NOMO-1 treated with DMSO at 0.1 percent for 48 hours (cell line): ENCODE data around the gene NSG2.
"Not testable (repeated sequence)": the region's sequence is repeated elsewhere in the genome, so short reads cannot be mapped to it uniquely, and the experiment has no call there.

Experiments
- DNase-seq: peaks from one replicate; lab custom pipeline; 2025; ENCODE audit not compliant: unreplicated experiment; lab: John Stamatoyannopoulos, UW

NSG2 gene

DNA sequence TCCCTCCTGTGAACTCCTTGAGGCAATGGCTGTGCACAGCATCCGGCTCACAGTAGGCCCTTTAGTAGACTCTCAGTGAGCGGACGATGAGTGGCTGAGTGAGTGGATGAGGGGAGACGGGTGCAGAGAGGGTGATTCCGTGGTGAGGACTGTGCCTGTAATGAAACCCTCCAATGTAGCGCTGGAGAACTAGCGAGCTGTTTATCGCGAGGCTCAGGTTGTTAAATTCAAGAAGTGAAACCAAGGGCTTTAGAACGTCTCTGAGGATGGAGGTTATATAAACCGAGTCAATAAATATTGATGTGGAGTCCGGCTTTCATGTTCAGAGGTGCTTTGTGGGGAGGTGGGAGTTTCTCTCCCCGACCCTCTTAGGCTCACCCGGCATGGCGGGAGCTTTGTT, 53.2 kb downstream of the NSG2 start:
- no peak for DNase-seq

DNA sequence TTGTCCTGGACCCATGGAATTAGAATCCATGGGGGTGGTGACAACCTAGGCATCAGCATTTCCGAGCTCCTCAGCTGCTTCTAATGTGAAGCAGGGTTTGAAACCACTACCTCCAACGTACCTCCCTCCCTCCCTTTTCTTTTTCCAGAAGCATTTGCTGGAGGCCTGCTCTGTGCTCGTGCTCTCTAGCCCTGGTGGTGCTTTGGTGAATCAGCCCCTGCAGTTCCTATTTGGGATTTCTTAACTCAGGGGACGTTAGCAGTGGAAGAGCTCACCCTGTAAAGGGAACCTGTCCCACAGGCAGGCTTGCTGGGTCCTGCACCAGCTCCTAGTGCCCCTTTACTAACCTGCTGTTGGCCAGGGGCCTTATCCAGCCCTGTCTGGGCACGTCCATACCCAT, 55.0 kb downstream of the NSG2 start:
- no peak for DNase-seq

DNA sequence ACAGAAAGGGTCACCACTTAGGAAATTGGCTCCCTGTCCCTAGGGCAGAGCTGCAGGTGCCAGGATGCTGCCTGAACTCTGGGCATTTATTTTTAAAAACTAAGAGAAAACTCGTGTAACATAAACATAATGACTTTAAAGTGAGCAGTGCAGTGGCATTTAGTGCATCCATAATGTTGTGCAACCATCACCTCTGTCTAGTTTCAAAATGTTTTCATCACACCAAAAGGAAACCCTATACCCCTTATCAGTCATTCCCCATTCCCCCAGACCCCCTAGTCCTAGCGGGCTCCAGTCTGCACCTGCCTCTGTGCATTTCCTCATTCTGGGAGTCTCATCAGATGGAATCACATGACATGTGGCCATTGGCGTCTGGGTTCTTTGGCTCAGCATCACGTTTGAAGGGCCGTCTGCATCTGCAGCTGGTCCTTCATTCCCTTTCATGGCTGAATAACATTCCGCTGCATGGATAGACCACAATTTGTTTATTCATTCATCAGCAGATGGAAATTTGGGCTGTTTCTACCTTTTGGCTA, 55.8 kb downstream of the NSG2 start:
- DNase-seq, result no peak

DNA sequence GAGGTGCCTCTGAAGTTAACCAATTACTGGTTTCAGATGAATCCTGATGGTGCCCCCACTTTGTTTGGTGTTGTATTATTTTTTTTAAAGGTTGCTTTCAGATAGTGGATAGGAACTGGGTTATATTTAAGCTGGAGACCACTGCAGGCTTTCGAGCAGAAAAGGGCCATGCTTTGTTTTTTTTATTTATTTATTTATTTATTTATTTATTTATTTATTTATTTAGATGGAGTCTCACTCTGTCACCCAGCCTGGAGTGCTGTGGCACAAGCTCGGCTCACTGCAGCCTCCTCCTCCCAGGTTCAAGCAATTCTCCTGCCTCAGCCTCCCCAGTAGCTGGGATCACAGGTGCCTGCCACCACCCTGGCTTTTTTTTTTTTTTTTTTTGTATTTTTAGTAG, 57.1 kb downstream of the NSG2 start:
- not testable (repeated sequence) for DNase-seq

- DNase-seq, result no peak
Observed at GRCh38 chr5:174106997-174107655, 61.6 kb downstream of the NSG2 start.

GRCh38 chr5:174108745-174109144, 63.2 kb downstream of the NSG2 start:
- no peak for DNase-seq

- peak; percentile 13 for DNase-seq
Observed at GRCh38 chr5:174109698-174110260, 64.3 kb downstream of the NSG2 start.

DNA sequence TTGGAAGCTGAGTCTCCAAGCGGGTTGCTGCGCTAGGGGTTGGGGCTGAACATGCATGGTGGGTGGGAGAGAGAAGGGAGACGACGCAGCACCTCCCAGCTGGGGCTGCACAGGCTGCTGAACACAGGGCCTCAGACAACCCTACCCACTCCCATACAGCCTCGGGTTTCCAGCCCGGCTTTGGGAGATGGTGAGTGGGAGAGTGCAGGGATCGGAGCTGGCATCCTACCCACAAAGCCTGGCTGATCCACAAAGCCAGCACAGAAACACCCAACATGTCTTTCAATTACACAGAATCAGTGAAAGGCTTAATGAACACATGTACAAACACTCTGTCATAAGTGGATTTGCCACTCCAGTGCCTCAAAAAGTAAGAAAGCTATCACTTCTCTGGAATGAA, 64.8 kb downstream of the NSG2 start:
- no peak for DNase-seq

DNA sequence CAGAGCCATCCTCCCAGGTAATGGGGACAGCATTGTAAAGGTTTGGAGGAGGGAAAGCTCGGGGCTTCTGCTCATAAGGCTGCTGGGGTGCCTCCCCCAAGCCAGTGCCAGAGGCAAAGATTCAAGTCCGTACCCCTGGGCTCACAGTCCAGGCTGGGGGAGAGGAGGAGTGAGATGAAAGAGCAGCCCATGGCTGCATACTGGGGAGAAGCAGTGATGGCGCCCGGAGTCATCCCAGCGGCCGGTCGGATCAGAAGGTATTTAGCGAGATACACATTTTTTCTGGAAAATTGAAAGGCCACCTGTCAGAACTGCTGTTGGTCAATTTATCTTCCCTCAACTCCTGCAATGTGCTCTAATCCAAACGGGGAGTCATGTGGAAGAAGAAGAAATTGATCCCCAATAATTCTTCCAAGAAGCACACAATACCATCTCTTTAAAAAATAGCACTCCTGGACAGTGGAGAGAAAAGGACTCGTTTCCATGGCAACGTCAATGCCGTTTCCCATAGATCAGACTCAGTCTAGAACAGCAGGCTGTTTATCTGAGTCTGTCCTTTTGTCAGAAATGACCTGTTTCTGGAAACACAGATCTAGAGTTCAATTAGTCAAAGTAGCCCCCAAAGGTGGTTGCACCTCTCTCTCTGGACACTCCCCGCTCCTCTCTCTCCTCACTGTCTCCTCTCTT, 65.9 kb downstream of the NSG2 start:
- no peak for DNase-seq

- DNase-seq, result no peak
Observed at GRCh38 chr5:174115226-174115625, 69.7 kb downstream of the NSG2 start.

- no peak for DNase-seq
Observed at GRCh38 chr5:174118823-174119467, 73.4 kb downstream of the NSG2 start.

GRCh38 chr5:174119468-174119881, 74.0 kb downstream of the NSG2 start:
- DNase-seq, result no peak

- no peak for DNase-seq
Observed at GRCh38 chr5:174120401-174121005, 75.0 kb downstream of the NSG2 start.

DNA sequence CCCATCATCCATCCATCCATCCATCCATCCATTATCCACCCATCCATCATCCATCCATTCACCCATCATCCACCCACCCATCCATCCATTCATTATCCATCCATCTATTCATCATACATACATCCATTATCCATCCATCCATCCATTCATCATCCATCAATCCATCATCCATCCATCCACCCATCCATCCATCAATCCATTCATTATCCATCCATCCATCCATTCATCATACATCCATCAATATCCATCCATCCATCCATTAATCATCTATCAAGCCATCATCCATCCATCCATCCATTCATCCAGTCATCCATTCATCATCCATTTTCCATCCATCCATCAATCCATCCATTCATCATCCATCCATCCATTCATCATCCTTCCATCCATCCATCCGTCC, 89.0 kb downstream of the NSG2 start:
- no peak for DNase-seq

GRCh38 chr5:174139623-174140022, 94.1 kb downstream of the NSG2 start:
- DNase-seq, result no peak

DNA sequence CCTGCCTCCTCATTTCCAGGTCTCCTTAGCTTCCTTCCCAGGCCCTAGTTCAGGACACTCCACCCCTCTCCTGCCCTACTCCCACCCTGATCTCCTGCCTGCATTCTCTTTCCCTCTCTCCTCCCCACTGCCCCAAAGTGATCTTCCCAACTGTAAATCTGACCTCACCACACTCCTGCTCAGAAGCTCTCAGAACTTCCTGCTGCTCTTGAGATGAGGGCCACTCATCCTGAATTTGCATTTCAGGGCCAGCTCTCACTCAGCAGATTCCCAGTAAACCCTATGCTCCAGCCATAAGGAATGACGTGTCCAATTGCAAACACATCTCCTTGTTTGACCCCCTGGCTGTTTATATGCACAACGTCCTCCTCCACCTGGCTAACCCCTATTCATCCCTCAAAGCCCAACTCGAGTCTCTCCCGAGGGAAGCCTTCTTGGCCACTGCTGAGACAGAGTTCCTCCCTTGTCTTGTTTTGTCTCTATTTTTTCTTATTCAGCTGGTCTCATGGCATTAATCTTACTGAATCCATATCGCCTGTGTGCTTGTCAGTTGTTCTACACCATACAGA, 95.0 kb downstream of the NSG2 start:
- no peak for DNase-seq

DNA sequence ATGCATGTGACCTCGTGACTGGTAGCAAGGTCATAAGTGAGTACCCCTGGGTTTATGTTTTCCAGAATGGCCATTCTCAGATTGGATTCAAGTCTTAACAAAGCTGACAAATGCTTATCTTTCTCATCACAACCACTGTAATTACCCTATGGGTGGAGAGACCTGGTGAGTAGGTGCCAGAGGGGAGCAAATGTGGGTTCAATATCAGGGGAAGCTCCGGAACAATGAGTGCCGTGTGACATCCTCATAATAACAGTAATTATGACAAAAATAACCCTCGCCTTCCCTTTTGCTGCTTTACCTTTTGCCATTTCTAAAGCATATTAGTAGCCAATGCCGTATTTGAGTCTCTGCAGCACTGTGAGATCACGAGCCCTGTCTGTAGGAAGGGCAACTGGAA, 95.9 kb downstream of the NSG2 start:
- DNase-seq, result no peak

DNA sequence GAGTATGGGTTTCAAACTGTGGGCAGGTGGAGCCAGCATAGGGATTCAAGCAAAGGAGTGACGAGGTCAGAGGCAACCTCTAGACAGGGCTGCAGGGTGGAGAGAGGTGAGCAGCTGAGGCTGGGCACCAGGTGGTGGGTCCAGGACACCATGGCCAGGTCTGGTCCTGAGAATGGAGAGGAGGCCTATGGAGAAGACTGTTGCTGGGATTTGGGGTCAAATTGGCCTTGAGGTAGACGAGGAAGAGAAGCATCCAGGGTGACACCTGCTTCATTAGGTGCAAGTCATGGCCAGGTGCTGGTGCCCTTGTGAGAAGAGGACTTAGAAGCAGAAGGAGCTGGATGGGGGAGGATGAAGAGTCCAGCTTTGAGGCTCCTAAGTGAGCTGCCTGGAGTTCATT, 99.6 kb downstream of the NSG2 start:
- no peak for DNase-seq

GRCh38 chr5:174145821-174146220, 100.3 kb downstream of the NSG2 start:
- DNase-seq, result no peak

GRCh38 chr5:174146556-174146955, 101.0 kb downstream of the NSG2 start:
- DNase-seq, result no peak

DNA sequence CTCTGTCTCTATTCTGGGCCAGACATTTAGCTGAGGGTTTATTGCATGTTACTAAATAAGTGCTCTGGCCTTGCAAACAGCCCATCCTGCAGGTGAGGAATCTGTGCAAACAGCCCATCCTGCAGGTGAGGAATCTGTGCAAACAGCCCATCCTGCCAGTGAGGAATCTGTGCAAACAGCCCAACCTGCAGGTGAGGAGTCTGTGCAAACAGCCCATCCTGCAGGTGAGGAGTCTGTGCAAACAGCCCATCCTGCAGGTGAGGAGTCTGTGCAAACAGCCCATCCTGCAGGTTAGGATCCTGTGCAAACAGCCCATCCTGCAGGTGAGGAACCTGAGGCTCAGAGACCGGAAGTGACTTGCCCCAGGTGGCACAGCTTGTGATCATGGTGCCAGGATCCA, 101.5 kb downstream of the NSG2 start:
- not testable (repeated sequence) for DNase-seq
